Iris pigment epithelial cell (primary cell): Measurements from ENCODE around the gene PDLIM3.
A peak's percentile ranks its signal among the peaks of the same experiment; 100 is the strongest.

Experiments used
- DNase-seq: peaks from one replicate; pipeline ENCODE4 v3.0.0-alpha.2; 2011; ENCODE audit warnings: low read depth

PDLIM3 gene

GRCh38 chr4:185534866-185535611 is at the start of gene PDLIM3:
Gene PDLIM3 (minus strand): TSS chr4:185535507. CDS start chr4:185535434, 73 bp downstream.
- DNase-seq, result peak; percentile 49

- no peak for DNase-seq
These were observed 48.5 kb upstream of the PDLIM3 start for GRCh38 chr4:185583813-185584212.

- no peak for DNase-seq
These were observed 47.5 kb upstream of the PDLIM3 start for GRCh38 chr4:185582651-185583400.

GRCh38 chr4:185580699-185581098 is 45.4 kb upstream of the PDLIM3 start:
- DNase-seq, result no peak

- no peak for DNase-seq
These were observed 43.0 kb upstream of the PDLIM3 start for GRCh38 chr4:185578284-185578683.

- no peak for DNase-seq
These were observed 41.9 kb upstream of the PDLIM3 start for GRCh38 chr4:185576962-185577950.

GRCh38 chr4:185576314-185576961 is 41.1 kb upstream of the PDLIM3 start:
- DNase-seq, result no peak

- peak; percentile 93 for DNase-seq
These were observed 38.4 kb upstream of the PDLIM3 start for GRCh38 chr4:185573651-185574199.

- DNase-seq, result no peak
These were observed 35.4 kb upstream of the PDLIM3 start for GRCh38 chr4:185570727-185571126.

- DNase-seq, result peak; percentile 61
These were observed 32.4 kb upstream of the PDLIM3 start for GRCh38 chr4:185567381-185568376.

- peak; percentile 90 for DNase-seq
These were observed 31.7 kb upstream of the PDLIM3 start for GRCh38 chr4:185566972-185567371.

GRCh38 chr4:185566425-185566824 is 31.1 kb upstream of the PDLIM3 start:
- DNase-seq, result no peak

- DNase-seq, result no peak
These were observed 30.4 kb upstream of the PDLIM3 start for GRCh38 chr4:185565696-185566095.

GRCh38 chr4:185564349-185564748 is 29.0 kb upstream of the PDLIM3 start:
- no peak for DNase-seq

- DNase-seq, result no peak
These were observed 27.2 kb upstream of the PDLIM3 start for GRCh38 chr4:185562531-185562930.

GRCh38 chr4:185560316-185560715 is 25.0 kb upstream of the PDLIM3 start:
- no peak for DNase-seq

GRCh38 chr4:185559915-185560281 is 24.6 kb upstream of the PDLIM3 start:
- DNase-seq, result peak; percentile 88

- DNase-seq, result peak; percentile 50
These were observed 24.1 kb upstream of the PDLIM3 start for GRCh38 chr4:185559251-185559914.

- no peak for DNase-seq
These were observed 19.2 kb upstream of the PDLIM3 start for GRCh38 chr4:185554365-185555126.
